Astrocyte of the hippocampus (primary cell): Measurements from ENCODE around the gene TNRC6B.
"Not testable (repeated sequence)": the region's sequence is repeated elsewhere in the genome, so short reads cannot be mapped to it uniquely, and the experiment has no call there.

Source experiments
- DNase-seq: peaks from one replicate; pipeline ENCODE4 v3.0.0; 2011; ENCODE audit warnings: low read depth, low spot score

The TNRC6B gene

GRCh38 chr22:40181323-40181722, 3.6 kb downstream of the TNRC6B start:
- no peak for DNase-seq

GRCh38 chr22:40182231-40182835, 4.6 kb downstream of the TNRC6B start:
- no peak for DNase-seq

GRCh38 chr22:40183029-40183581, 5.4 kb downstream of the TNRC6B start:
- DNase-seq = peak; percentile 91

- DNase-seq = not testable (repeated sequence)
These were observed 5.9 kb downstream of the TNRC6B start for GRCh38 chr22:40183603-40184002.

- no peak for DNase-seq
These were observed 9.7 kb downstream of the TNRC6B start for GRCh38 chr22:40187389-40187788.

- no peak for DNase-seq
These were observed 12.3 kb downstream of the TNRC6B start for GRCh38 chr22:40189997-40190396.

- no peak for DNase-seq
These were observed 12.8 kb downstream of the TNRC6B start for GRCh38 chr22:40190501-40190900.

- DNase-seq = peak; percentile 47
These were observed 16.0 kb downstream of the TNRC6B start for GRCh38 chr22:40193429-40194421.

GRCh38 chr22:40194656-40195055, 16.9 kb downstream of the TNRC6B start:
- no peak for DNase-seq

GRCh38 chr22:40196628-40197360, 19.1 kb downstream of the TNRC6B start:
- peak; percentile 88 for DNase-seq

GRCh38 chr22:40197421-40197820, 19.7 kb downstream of the TNRC6B start:
- not testable (repeated sequence) for DNase-seq

- DNase-seq = no peak
These were observed 21.0 kb downstream of the TNRC6B start for GRCh38 chr22:40198733-40199132.

- DNase-seq = no peak
These were observed 21.5 kb downstream of the TNRC6B start for GRCh38 chr22:40199223-40199622.

GRCh38 chr22:40199852-40200251, 22.1 kb downstream of the TNRC6B start:
- DNase-seq = no peak

GRCh38 chr22:40200795-40201530, 23.2 kb downstream of the TNRC6B start:
- no peak for DNase-seq

GRCh38 chr22:40202225-40202944, 24.7 kb downstream of the TNRC6B start:
- no peak for DNase-seq

- peak; percentile 40 for DNase-seq
These were observed 25.8 kb downstream of the TNRC6B start for GRCh38 chr22:40203572-40203971.

GRCh38 chr22:40204321-40205116, 26.8 kb downstream of the TNRC6B start:
- peak; percentile 44 for DNase-seq

- no peak for DNase-seq
These were observed 28.8 kb downstream of the TNRC6B start for GRCh38 chr22:40206561-40206960.

GRCh38 chr22:40210818-40211217, 33.1 kb downstream of the TNRC6B start:
- no peak for DNase-seq
